ENCODE results near the gene LRMDA.
A peak's percentile ranks its signal among the peaks of the same experiment; 100 is the strongest.

LRMDA gene

GRCh38 chr10:75402486-75403143 lies 28.8 kb upstream of the LRMDA start:
- H3K4me3 ChIP-seq (ENCODE audit: low read depth, low read length), result peak overlapping the region; percentile 86
- no peak for DNase-seq (ENCODE audit: low read depth)
- no peak for TF ChIP-seq CTCF (IDR thresholded peaks at IDR 0.05; ENCODE audit: control insufficient read depth, extremely low read depth, insufficient read depth)

GRCh38 chr10:75403144-75403938 lies 28.1 kb upstream of the LRMDA start:
- peak overlapping the region; percentile 86 for H3K4me3 ChIP-seq (ENCODE audit: low read depth, low read length)
- peak; percentile 22; the same call in 1 of the 2 replicates for TF ChIP-seq CTCF (IDR thresholded peaks at IDR 0.05; ENCODE audit: control insufficient read depth, extremely low read depth, insufficient read depth)
- no peak for DNase-seq (ENCODE audit: low read depth)

GRCh38 chr10:75403939-75404814 lies 27.2 kb upstream of the LRMDA start:
- no peak for DNase-seq (ENCODE audit: low read depth)
- peak overlapping the region; percentile 86 for H3K4me3 ChIP-seq (ENCODE audit: low read depth, low read length)

GRCh38 chr10:75404815-75405597 lies 26.4 kb upstream of the LRMDA start:
- H3K4me3 ChIP-seq (ENCODE audit: low read depth, low read length), result no peak overlapping the region
- no peak for TF ChIP-seq CTCF (IDR thresholded peaks at IDR 0.05; ENCODE audit: control insufficient read depth, extremely low read depth, insufficient read depth)
- DNase-seq (ENCODE audit: low read depth), result no peak

More at GRCh38 chr10:75403939-75404814, 27.2 kb upstream of the LRMDA start:
- TF ChIP-seq CTCF (IDR thresholded peaks at IDR 0.05; ENCODE audit: control insufficient read depth, extremely low read depth, insufficient read depth), result no peak

- DNase-seq (ENCODE audit: low read depth), result no peak
- no peak for TF ChIP-seq CTCF (IDR thresholded peaks at IDR 0.05; ENCODE audit: control insufficient read depth, extremely low read depth, insufficient read depth)
- H3K4me3 ChIP-seq (ENCODE audit: low read depth, low read length), result no peak overlapping the region
These were observed 25.6 kb upstream of the LRMDA start for GRCh38 chr10:75405598-75406461.

Measured in LNCaP clone FGC (cell line).